Neuronal stem cell (in vitro differentiated cells): ENCODE data around the gene STPG3.

ENCODE experiments used
- DNase-seq: peaks from one replicate; pipeline ENCODE4 v3.0.0-alpha.2; 2013; ENCODE audit warnings: low spot score
- H2AFZ ChIP-seq: one replicate; pipeline ENCODE4 v1.6.1; 2013; ENCODE audit warnings: mild to moderate bottlenecking, low read length, inconsistent platforms
- H2AK5ac ChIP-seq: 2 replicates; pipeline ENCODE4 v1.6.1; 2013; ENCODE audit warnings: low read depth, mild to moderate bottlenecking, inconsistent platforms, low read length, moderate library complexity, mixed read lengths
- H2BK120ac ChIP-seq: 2 replicates; pipeline ENCODE4 v1.6.1; 2013; ENCODE audit warnings: low read depth, mild to moderate bottlenecking, inconsistent platforms, low read length, moderate library complexity, mixed read lengths
- H2BK12ac ChIP-seq: one replicate; pipeline ENCODE4 v1.6.1; 2013; ENCODE audit warnings: low read length, inconsistent platforms
- H2BK15ac ChIP-seq: 2 replicates; pipeline ENCODE4 v1.6.1; 2013; ENCODE audit warnings: mild to moderate bottlenecking, low read length, inconsistent platforms, mixed read lengths
- H2BK5ac ChIP-seq: one replicate; pipeline ENCODE4 v1.6.1; 2013; ENCODE audit warnings: inconsistent platforms, mild to moderate bottlenecking, low read length, moderate library complexity
- H3K14ac ChIP-seq: one replicate; pipeline ENCODE4 v1.6.1; 2013; ENCODE audit warnings: low read length, inconsistent platforms
- H3K18ac ChIP-seq: 2 replicates; pipeline ENCODE4 v1.6.1; 2013; ENCODE audit warnings: low read length, inconsistent platforms
- H3K23ac ChIP-seq: 2 replicates; pipeline ENCODE4 v1.6.1; 2013; ENCODE audit warnings: low read depth, mild to moderate bottlenecking, mixed read lengths, low read length, inconsistent platforms; ENCODE audit not compliant: poor library complexity
- H3K27ac ChIP-seq: replicated peaks from 3 replicates; pipeline ENCODE4 v1.5.1; 2013; ENCODE audit warnings: low read length, inconsistent platforms
- H3K27me3 ChIP-seq, 3 experiments: 2 replicates each; pipeline ENCODE4 v1.6.1; 2013; ENCODE audit warnings: low read length in 3 of 3, mild to moderate bottlenecking in 2 of 3, inconsistent platforms in 1 of 3, low read depth in 1 of 3, mixed read lengths in 1 of 3, moderate library complexity in 1 of 3; ENCODE audit not compliant: control insufficient read depth in 3 of 3, insufficient read depth in 3 of 3
- H3K36me3 ChIP-seq, 2 donors: replicated peaks in 1 of 2; 2 replicates each; pipeline ENCODE4 v1.6.1; 2013; ENCODE audit warnings: low read length in 2 of 2; ENCODE audit not compliant: control insufficient read depth in 2 of 2, insufficient read depth in 2 of 2
- H3K4ac ChIP-seq: 2 replicates; pipeline ENCODE4 v1.6.1; 2013; ENCODE audit warnings: inconsistent platforms, mild to moderate bottlenecking, low read length, moderate library complexity
- H3K4me1 ChIP-seq, 2 donors: 1 replicate in 1 of 2; 2 replicates in 1 of 2; pipeline ENCODE4 v1.6.1; 2013; ENCODE audit warnings: low read length in 2 of 2, low read depth in 1 of 2; ENCODE audit not compliant: control insufficient read depth in 2 of 2, insufficient read depth in 1 of 2
- H3K4me2 ChIP-seq: one replicate; pipeline ENCODE4 v1.6.1; 2013; ENCODE audit warnings: mild to moderate bottlenecking, low read length, inconsistent platforms; ENCODE audit not compliant: insufficient read depth, poor library complexity, severe bottlenecking
- H3K4me3 ChIP-seq, 2 donors: 2 replicates each; pipeline ENCODE4 v1.5.1; 2013; ENCODE audit warnings: low read length in 2 of 2, mild to moderate bottlenecking in 2 of 2, inconsistent platforms in 1 of 2, moderate library complexity in 1 of 2
- H3K79me1 ChIP-seq: one replicate; pipeline ENCODE4 v1.6.1; 2013; ENCODE audit warnings: low read depth, mild to moderate bottlenecking, inconsistent platforms, low read length, moderate library complexity
- H3K9ac ChIP-seq: one replicate; pipeline ENCODE4 v1.6.1; 2013; ENCODE audit warnings: mild to moderate bottlenecking, low read depth, low read length, inconsistent platforms; ENCODE audit not compliant: poor library complexity
- H3K9me3 ChIP-seq, 2 donors: replicated peaks in 1 of 2; 2 replicates each; pipeline versions ENCODE3 to v1.6.1; 2013; ENCODE audit warnings: low read length in 2 of 2, mild to moderate bottlenecking in 2 of 2, inconsistent platforms in 1 of 2, low read depth in 1 of 2, mixed read lengths in 1 of 2, moderate library complexity in 1 of 2; ENCODE audit not compliant: control insufficient read depth in 2 of 2, insufficient read depth in 1 of 2
- H4K8ac ChIP-seq: one replicate; pipeline ENCODE4 v1.6.1; 2013; ENCODE audit warnings: low read depth, mild to moderate bottlenecking, inconsistent platforms, low read length, moderate library complexity
- H4K91ac ChIP-seq: one replicate; pipeline ENCODE4 v1.6.1; 2013; ENCODE audit warnings: low read length, low read depth, mild to moderate bottlenecking, inconsistent platforms; ENCODE audit not compliant: poor library complexity
- WGBS, 2 donors: extraction: QIAGEN DNeasy Blood & Tissue Kit; methylation state at CpG; one replicate each; pipeline ENCODE4 v1.1.7; 2013; ENCODE audit warnings: missing lambda C conversion rate in 2 of 2, mixed read lengths in 1 of 2; ENCODE audit not compliant: insufficient read length in 2 of 2, insufficient replicate concordance in 1 of 2; ENCODE audit errors: extremely low coverage in 2 of 2; 5-methylcytosine and 5-hydroxymethylcytosine counted together

Gene STPG3

DNA sequence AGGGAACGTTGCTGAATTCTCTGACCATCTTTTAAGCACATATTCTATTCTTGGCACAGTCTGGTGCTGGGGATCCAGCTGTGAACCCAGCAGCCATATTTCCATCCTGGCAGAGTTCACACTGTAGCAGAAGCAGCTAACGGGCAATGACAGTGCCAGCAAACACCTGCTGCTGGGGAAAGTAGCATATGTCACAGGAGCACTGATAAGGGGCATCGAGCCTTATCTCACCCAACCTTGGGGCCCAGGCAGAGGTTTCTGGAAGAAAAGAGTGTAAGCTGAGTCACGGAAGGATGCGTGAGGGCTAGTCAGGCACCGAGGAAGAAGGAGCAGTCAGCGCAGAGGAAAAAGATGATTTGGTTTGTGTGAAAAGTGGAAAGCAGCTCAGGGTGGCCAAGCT is 44.5 kb upstream of the STPG3 start:
- Histone ChIP-seq H3K4me2 (peak overlapping the region; percentile 69), H3K4ac (no peak overlapping the region), H2AK5ac (no peak overlapping the region), H3K4me1 (peaks cover 13 to 18% of the 10 kb centered on the region in 2 donors), H2AFZ (no peak overlapping the region), H3K18ac (no peak overlapping the region), H3K9me3 (peaks cover 0 to 1% of the 10 kb centered on the region in 2 donors), H2BK12ac (no peak overlapping the region), H3K27me3 (no peaks in the 10 kb centered on the region), H4K91ac (no peak overlapping the region), H3K4me3 (peak overlapping the region in 1 of 2 donors; percentile 99), H3K9ac (no peak overlapping the region), H3K79me1 (peaks cover 10% of the 10 kb centered on the region), H3K36me3 (peaks cover 12 to 47% of the 10 kb centered on the region in 2 donors), H2BK120ac (no peak overlapping the region), H3K23ac (no peak overlapping the region), H3K14ac (no peak overlapping the region), H2BK15ac (no peak overlapping the region), H3K27ac (no peak overlapping the region), H2BK5ac (no peak overlapping the region), H4K8ac (no peak overlapping the region)
- DNase-seq = no peak
- WGBS, 2 donors = no CpG with 5 or more reads among the region's 7 CpGs

DNA sequence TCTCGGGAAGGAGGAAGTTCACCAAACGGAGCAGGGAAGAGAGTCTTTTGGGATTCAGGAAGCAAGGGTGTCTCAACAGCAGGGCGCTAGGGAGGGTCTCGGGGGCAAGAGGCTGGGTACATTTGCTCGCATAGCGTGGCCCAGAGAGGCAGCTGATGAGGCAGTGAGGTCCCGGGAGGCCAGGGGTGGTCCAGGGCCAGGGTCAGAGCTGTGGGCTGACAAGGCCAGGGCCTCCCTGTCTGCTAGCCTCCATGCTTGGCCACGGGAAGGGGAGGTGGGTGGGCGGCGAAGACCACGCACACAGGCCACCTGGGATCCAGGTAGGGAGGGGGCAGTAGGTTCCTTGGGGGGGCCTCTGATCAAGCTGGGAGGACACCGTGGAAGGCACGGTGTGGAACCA is 39.6 kb upstream of the STPG3 start:
- no CpG with 5 or more reads among the region's 13 CpGs for WGBS, 2 donors
- Histone ChIP-seq H3K9me3 (peaks cover 0 to 1% of the 10 kb centered on the region in 2 donors), H3K23ac (peak overlapping the region; percentile 73), H2AK5ac (no peak overlapping the region), H3K27ac (no peak overlapping the region), H2BK120ac (no peak overlapping the region), H3K18ac (no peak overlapping the region), H3K27me3 (no peaks in the 10 kb centered on the region), H3K36me3 (peaks cover 26 to 78% of the 10 kb centered on the region in 2 donors), H2BK12ac (no peak overlapping the region), H3K14ac (no peak overlapping the region), H2AFZ (no peak overlapping the region), H3K79me1 (peaks cover 11% of the 10 kb centered on the region), H3K9ac (peak overlapping the region; percentile 21), H3K4me1 (peaks cover 1 to 4% of the 10 kb centered on the region in 2 donors), H3K4me3 (no peak overlapping the region), H3K4me2 (no peak overlapping the region), H4K8ac (no peak overlapping the region), H2BK15ac (no peak overlapping the region), H3K4ac (no peak overlapping the region), H4K91ac (no peak overlapping the region), H2BK5ac (no peak overlapping the region)
- no peak for DNase-seq

DNA sequence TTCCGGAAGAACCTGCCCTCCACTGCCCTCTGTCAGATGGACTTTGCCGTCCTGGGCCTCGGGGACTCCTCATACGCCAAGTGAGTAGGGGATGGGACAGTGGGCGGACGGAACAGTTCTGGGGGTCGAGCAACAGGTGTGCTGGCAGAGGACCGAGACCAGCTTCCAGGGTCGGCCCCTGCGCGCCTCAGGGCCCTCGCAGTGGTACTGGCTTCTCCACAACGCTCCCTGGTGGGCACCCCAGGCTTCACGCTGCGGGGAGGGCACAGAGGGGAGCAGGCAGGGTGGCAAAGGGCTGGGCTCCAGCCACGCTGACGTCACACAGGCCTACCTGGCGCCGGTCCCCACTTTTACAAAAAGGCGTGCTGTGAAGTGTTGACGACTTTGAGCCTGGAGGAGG is 38.6 kb upstream of the STPG3 start:
- Histone ChIP-seq H3K23ac (no peak overlapping the region), H3K4me3 (no peak overlapping the region), H3K27ac (no peak overlapping the region), H2BK120ac (no peak overlapping the region), H3K4ac (no peak overlapping the region), H2AFZ (no peak overlapping the region), H3K36me3 (peaks cover 22 to 69% of the 10 kb centered on the region in 2 donors), H2BK5ac (no peak overlapping the region), H3K79me1 (peaks cover 11% of the 10 kb centered on the region), H3K18ac (no peak overlapping the region), H3K14ac (no peak overlapping the region), H3K4me2 (no peak overlapping the region), H2BK12ac (no peak overlapping the region), H4K8ac (no peak overlapping the region), H3K4me1 (no peaks in the 10 kb centered on the region), H3K27me3 (no peaks in the 10 kb centered on the region), H4K91ac (no peak overlapping the region), H2AK5ac (no peak overlapping the region), H2BK15ac (no peak overlapping the region), H3K9me3 (peaks cover 0 to 1% of the 10 kb centered on the region in 2 donors), H3K9ac (peak overlapping the region; percentile 78)
- DNase-seq = no peak
- no CpG with 5 or more reads among the region's 21 CpGs for WGBS, 2 donors

DNA sequence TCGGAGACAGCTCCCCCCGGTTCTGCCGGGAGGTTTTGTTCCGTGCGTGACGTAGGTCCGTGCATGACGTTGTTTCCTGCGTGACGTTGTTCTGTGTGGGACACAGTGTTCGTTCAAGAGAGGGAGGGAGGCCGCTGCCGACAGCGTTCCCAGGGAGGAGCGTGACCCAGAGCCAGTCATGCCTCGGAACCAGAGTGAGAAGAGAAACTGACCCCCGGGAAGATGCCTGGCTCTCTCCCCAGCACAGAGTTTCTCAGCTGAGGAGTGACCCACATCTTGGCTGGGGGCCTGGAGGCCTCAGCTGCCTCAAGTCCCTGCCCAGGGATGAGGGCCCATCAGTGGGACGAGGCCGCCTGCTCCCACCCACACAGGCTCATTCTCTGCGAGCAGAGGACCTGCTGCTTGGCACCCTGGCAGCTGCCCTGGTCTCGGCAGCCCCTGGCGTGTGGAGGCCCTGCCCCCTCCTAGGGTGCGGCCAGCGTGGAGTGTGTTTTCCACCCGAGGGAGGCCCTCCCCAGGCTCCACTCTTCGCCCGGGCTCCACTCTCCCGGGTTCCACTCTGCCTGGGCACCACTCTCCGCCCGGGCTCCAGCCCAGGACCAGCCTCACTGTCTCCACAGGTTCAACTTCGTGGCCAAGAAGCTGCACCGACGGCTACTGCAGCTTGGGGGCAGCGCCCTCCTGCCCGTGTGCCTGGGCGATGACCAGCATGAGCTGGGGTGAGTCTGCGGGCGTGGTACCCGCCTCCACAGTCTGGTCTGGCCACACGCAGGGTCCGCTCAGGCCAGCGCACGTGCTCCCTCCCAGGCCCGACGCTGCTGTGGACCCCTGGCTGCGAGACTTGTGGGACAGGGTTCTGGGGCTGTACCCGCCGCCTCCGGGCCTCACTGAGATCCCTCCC is 37.7 kb upstream of the STPG3 start:
- no peak overlapping the region for H4K8ac ChIP-seq
- no peak overlapping the region for H3K9ac ChIP-seq
- H3K14ac ChIP-seq = no peak overlapping the region
- H4K91ac ChIP-seq = no peak overlapping the region
- no peak overlapping the region for H2AK5ac ChIP-seq
- no peak overlapping the region for H3K4ac ChIP-seq
- no peak overlapping the region for H3K23ac ChIP-seq
- no peak overlapping the region for H2BK120ac ChIP-seq
- peaks cover 0 to 1% of the 10 kb centered on the region in 2 donors for H3K9me3 ChIP-seq
- H2BK12ac ChIP-seq = no peak overlapping the region
- H3K4me3 ChIP-seq = peak overlapping the region in 1 of 2 donors; percentile 2
- DNase-seq = no peak
- H2AFZ ChIP-seq = no peak overlapping the region
- H2BK5ac ChIP-seq = peak overlapping the region; percentile 39
- H3K4me2 ChIP-seq = no peak overlapping the region
- H3K4me1 ChIP-seq = peaks cover 0 to 2% of the 10 kb centered on the region in 2 donors
- no peak overlapping the region for H3K27ac ChIP-seq
- WGBS, 2 donors = no CpG with 5 or more reads among the region's 49 CpGs
- no peaks in the 10 kb centered on the region for H3K27me3 ChIP-seq
- H3K36me3 ChIP-seq = peaks cover 22 to 66% of the 10 kb centered on the region in 2 donors
- H2BK15ac ChIP-seq = no peak overlapping the region
- no peak overlapping the region for H3K18ac ChIP-seq
- peaks cover 11% of the 10 kb centered on the region for H3K79me1 ChIP-seq
